HG02759 (cell line): ENCODE measurements around the gene RHOBTB3.

Experiments
- ATAC-seq: cut with Tn5 transposase; IDR thresholded peaks from one replicate; pipeline ENCODE4 v1.9.1; 2021; ENCODE audit warnings: mild to moderate bottlenecking, moderate library complexity; ENCODE audit not compliant: unreplicated experiment

Gene RHOBTB3

GRCh38 chr5:95762652-95763041 lies 31.5 kb downstream of the RHOBTB3 start:
- no peak for ATAC-seq

GRCh38 chr5:95763941-95764340 lies 32.8 kb downstream of the RHOBTB3 start:
- no peak for ATAC-seq

GRCh38 chr5:95768731-95769130 lies 37.6 kb downstream of the RHOBTB3 start:
- no peak for ATAC-seq

GRCh38 chr5:95770830-95771708 lies 39.9 kb downstream of the RHOBTB3 start:
- no peak for ATAC-seq

- ATAC-seq, result no peak
Measured at GRCh38 chr5:95771892-95772291, 40.8 kb downstream of the RHOBTB3 start.

GRCh38 chr5:95773335-95774059 lies 42.4 kb downstream of the RHOBTB3 start:
- ATAC-seq, result no peak

- ATAC-seq, result no peak
Measured at GRCh38 chr5:95777441-95777840, 46.3 kb downstream of the RHOBTB3 start.

GRCh38 chr5:95778713-95779436 lies 47.7 kb downstream of the RHOBTB3 start:
- no peak for ATAC-seq

GRCh38 chr5:95779611-95780010 lies 48.5 kb downstream of the RHOBTB3 start:
- ATAC-seq, result no peak

- ATAC-seq, result no peak
Measured at GRCh38 chr5:95780597-95780996, 49.5 kb downstream of the RHOBTB3 start.

- ATAC-seq, result peak; percentile 100
Measured at GRCh38 chr5:95781101-95781583, 50.0 kb downstream of the RHOBTB3 start.

- ATAC-seq, result no peak
Measured at GRCh38 chr5:95782181-95782580, 51.0 kb downstream of the RHOBTB3 start.

GRCh38 chr5:95783661-95784060 lies 52.5 kb downstream of the RHOBTB3 start:
- no peak for ATAC-seq

- no peak for ATAC-seq
Measured at GRCh38 chr5:95784514-95785302, 53.6 kb downstream of the RHOBTB3 start.

GRCh38 chr5:95786821-95787418 lies 55.8 kb downstream of the RHOBTB3 start:
- no peak for ATAC-seq

- no peak for ATAC-seq
Measured at GRCh38 chr5:95788493-95788892, 57.4 kb downstream of the RHOBTB3 start.

GRCh38 chr5:95791751-95792150 lies 60.6 kb downstream of the RHOBTB3 start:
- no peak for ATAC-seq

GRCh38 chr5:95794070-95794516 lies 63.0 kb downstream of the RHOBTB3 start:
- no peak for ATAC-seq

GRCh38 chr5:95797301-95797700 lies 66.2 kb downstream of the RHOBTB3 start:
- no peak for ATAC-seq

GRCh38 chr5:95798048-95798447 lies 66.9 kb downstream of the RHOBTB3 start:
- ATAC-seq, result no peak
